ENCODE measurements around the gene ELK4. TPM values are rescaled to one million over a fixed set of nuclear protein-coding genes. Genes with fewer than 3 reads are reported as not detected.

ELK4 gene
- total and polyA plus RNA-seq, 2 of the 13 experiments (the other 11 are each of a cell fraction or from before 2014, with no cell fraction given): 8.3 to 13.1 TPM

DNA sequence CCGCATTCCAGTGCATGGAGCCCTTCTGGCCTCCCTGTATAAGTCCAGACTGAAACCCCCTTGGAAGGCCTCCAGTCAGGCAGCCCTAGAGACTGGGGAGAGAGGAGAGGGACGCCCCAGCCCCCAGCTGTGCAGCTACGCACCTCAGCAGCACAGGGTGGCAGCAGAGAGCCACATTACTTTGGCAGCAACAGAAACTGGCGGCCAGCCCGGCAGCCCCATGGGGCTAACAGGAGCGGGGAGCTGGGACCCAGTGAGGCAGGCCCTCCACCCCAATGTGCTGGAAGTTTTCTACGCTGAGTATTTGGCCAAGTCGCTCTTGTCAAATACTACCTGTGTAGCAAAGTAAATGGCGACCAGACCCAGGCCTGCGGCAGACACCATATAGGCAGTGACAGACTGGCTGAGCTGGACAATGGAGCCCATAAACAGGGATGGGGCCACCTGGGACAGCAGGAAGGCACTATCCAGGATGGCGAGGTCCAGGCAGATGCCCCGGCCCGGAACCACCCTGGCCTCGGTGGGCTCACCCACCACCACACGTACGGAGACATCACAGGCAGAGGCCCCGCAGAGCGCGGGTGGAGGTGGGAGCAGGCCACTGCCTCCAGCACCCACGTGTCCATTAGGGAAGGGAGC lies 27.3 kb upstream of the ELK4 start (continued):
- TF ChIP-seq, protein P1, sequence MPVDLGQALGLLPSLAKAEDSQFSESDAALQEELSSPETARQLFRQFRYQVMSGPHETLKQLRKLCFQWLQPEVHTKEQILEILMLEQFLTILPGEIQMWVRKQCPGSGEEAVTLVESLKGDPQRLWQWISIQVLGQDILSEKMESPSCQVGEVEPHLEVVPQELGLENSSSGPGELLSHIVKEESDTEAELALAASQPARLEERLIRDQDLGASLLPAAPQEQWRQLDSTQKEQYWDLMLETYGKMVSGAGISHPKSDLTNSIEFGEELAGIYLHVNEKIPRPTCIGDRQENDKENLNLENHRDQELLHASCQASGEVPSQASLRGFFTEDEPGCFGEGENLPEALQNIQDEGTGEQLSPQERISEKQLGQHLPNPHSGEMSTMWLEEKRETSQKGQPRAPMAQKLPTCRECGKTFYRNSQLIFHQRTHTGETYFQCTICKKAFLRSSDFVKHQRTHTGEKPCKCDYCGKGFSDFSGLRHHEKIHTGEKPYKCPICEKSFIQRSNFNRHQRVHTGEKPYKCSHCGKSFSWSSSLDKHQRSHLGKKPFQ (CRISPR knock-in tag; IDR thresholded peaks at IDR 0.05; ENCODE audit: insufficient replicate concordance): no peak
- TF ChIP-seq NFKB2 (CRISPR knock-in tag; IDR thresholded peaks at IDR 0.05; ENCODE audit: borderline replicate concordance): no peak
- TF ChIP-seq PLRG1 (conservative IDR thresholded peaks at IDR 0.05): no peak
- TF ChIP-seq, protein P2, sequence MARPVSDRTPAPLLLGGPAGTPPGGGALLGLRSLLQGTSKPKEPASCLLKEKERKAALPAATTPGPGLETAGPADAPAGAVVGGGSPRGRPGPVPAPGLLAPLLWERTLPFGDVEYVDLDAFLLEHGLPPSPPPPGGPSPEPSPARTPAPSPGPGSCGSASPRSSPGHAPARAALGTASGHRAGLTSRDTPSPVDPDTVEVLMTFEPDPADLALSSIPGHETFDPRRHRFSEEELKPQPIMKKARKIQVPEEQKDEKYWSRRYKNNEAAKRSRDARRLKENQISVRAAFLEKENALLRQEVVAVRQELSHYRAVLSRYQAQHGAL (CRISPR knock-in tag; IDR thresholded peaks at IDR 0.05; ENCODE audit: not compliant biosample characterization): no peak
- no peak for TF ChIP-seq ZFAT (CRISPR knock-in tag; conservative IDR thresholded peaks at IDR 0.05)
- TF ChIP-seq KDM2A (CRISPR knock-in tag; IDR thresholded peaks at IDR 0.05; ENCODE audit: borderline replicate concordance, low read depth): peak; percentile 63; the same call in 1 of the 2 replicates
- TF ChIP-seq PTBP1 (IDR thresholded peaks at IDR 0.05; ENCODE audit: low read depth, low read length, poor library complexity, severe bottlenecking): no peak
- peak; percentile 44; the same call in 1 of the 2 replicates for TF ChIP-seq BORCS8-MEF2B (CRISPR knock-in tag; IDR thresholded peaks at IDR 0.05)
- TF ChIP-seq, protein P3, sequence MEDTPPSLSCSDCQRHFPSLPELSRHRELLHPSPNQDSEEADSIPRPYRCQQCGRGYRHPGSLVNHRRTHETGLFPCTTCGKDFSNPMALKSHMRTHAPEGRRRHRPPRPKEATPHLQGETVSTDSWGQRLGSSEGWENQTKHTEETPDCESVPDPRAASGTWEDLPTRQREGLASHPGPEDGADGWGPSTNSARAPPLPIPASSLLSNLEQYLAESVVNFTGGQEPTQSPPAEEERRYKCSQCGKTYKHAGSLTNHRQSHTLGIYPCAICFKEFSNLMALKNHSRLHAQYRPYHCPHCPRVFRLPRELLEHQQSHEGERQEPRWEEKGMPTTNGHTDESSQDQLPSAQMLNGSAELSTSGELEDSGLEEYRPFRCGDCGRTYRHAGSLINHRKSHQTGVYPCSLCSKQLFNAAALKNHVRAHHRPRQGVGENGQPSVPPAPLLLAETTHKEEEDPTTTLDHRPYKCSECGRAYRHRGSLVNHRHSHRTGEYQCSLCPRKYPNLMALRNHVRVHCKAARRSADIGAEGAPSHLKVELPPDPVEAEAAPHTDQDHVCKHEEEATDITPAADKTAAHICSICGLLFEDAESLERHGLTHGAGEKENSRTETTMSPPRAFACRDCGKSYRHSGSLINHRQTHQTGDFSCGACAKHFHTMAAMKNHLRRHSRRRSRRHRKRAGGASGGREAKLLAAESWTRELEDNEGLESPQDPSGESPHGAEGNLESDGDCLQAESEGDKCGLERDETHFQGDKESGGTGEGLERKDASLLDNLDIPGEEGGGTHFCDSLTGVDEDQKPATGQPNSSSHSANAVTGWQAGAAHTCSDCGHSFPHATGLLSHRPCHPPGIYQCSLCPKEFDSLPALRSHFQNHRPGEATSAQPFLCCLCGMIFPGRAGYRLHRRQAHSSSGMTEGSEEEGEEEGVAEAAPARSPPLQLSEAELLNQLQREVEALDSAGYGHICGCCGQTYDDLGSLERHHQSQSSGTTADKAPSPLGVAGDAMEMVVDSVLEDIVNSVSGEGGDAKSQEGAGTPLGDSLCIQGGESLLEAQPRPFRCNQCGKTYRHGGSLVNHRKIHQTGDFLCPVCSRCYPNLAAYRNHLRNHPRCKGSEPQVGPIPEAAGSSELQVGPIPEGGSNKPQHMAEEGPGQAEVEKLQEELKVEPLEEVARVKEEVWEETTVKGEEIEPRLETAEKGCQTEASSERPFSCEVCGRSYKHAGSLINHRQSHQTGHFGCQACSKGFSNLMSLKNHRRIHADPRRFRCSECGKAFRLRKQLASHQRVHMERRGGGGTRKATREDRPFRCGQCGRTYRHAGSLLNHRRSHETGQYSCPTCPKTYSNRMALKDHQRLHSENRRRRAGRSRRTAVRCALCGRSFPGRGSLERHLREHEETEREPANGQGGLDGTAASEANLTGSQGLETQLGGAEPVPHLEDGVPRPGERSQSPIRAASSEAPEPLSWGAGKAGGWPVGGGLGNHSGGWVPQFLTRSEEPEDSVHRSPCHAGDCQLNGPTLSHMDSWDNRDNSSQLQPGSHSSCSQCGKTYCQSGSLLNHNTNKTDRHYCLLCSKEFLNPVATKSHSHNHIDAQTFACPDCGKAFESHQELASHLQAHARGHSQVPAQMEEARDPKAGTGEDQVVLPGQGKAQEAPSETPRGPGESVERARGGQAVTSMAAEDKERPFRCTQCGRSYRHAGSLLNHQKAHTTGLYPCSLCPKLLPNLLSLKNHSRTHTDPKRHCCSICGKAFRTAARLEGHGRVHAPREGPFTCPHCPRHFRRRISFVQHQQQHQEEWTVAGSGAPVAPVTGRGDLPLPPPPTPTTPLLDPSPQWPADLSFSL (CRISPR knock-in tag; IDR thresholded peaks at IDR 0.05): no peak
- TF ChIP-seq SMC3 (IDR thresholded peaks at IDR 0.05; ENCODE audit: low read length): peak; percentile 85
- TF ChIP-seq ZNF883 (CRISPR knock-in tag; IDR thresholded peaks at IDR 0.05; ENCODE audit: not compliant biosample characterization): peak; percentile 34
- 0 out of 2 replicates have a peak, but pooled peaks have one; percentile 30 for TF ChIP-seq FOSL2 (CRISPR knock-in tag; IDR thresholded peaks at IDR 0.05)
- 0 out of 2 replicates have a peak, but pooled peaks have one; percentile 39 for TF ChIP-seq ESRRA (CRISPR knock-in tag; IDR thresholded peaks at IDR 0.05; ENCODE audit: low read depth)
- no peak for TF ChIP-seq ZNF615 (CRISPR knock-in tag; IDR thresholded peaks at IDR 0.05; ENCODE audit: borderline replicate concordance)
- TF ChIP-seq, protein P4, sequence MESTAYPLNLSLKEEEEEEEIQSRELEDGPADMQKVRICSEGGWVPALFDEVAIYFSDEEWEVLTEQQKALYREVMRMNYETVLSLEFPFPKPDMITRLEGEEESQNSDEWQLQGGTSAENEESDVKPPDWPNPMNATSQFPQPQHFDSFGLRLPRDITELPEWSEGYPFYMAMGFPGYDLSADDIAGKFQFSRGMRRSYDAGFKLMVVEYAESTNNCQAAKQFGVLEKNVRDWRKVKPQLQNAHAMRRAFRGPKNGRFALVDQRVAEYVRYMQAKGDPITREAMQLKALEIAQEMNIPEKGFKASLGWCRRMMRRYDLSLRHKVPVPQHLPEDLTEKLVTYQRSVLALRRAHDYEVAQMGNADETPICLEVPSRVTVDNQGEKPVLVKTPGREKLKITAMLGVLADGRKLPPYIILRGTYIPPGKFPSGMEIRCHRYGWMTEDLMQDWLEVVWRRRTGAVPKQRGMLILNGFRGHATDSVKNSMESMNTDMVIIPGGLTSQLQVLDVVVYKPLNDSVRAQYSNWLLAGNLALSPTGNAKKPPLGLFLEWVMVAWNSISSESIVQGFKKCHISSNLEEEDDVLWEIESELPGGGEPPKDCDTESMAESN (CRISPR knock-in tag; conservative IDR thresholded peaks at IDR 0.05): 0 out of 2 replicates have a peak, but pooled peaks have one; percentile 39
- peak; percentile 97 for TF ChIP-seq STAG1 (CRISPR knock-in tag; IDR thresholded peaks at IDR 0.05)
- 0 out of 2 replicates have a peak, but pooled peaks have one; percentile 31 for TF ChIP-seq MZF1 (CRISPR knock-in tag; IDR thresholded peaks at IDR 0.05; ENCODE audit: borderline replicate concordance)
- TF ChIP-seq TBP (CRISPR knock-in tag; IDR thresholded peaks at IDR 0.05): no peak
- peak; percentile 19; the same call in 1 of the 2 replicates for TF ChIP-seq ZNF331 (CRISPR knock-in tag; IDR thresholded peaks at IDR 0.05)
